GM21723 (cell line): Measurements from ENCODE around the gene ANK2.

ENCODE experiments used
- ATAC-seq: cut with Tn5 transposase; IDR thresholded peaks from one replicate; pipeline ENCODE4 v1.9.1; 2021; ENCODE audit warnings: mild to moderate bottlenecking, moderate library complexity; ENCODE audit not compliant: unreplicated experiment

The ANK2 gene

GRCh38 chr4:113049421-113050370 is at the start of gene ANK2:
ANK2 (plus strand) TSS chr4:113049653; CDS start chr4:113049729, 76 bp downstream.
- ATAC-seq = no peak

DNA sequence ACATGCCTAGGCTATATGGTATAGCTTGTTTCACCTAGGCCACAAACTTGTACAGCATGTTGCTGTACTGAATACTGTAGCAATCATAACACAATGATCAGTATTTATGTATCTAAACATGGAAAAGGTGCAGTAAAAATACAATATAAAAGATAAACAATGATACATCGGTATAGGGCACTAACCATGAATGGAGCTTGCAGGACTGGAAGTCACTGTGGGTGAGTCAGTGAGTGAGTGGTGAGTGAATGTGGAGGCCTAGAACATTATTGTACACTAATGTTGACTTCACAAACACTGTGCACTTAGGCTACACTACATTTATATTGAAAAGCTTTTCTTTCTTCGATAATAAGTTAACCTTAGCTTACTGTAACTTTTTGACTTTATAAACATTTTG is 45.6 kb upstream of the ANK2 start:
- no peak for ATAC-seq

GRCh38 chr4:113004655-113005054 is 44.8 kb upstream of the ANK2 start:
- no peak for ATAC-seq

DNA sequence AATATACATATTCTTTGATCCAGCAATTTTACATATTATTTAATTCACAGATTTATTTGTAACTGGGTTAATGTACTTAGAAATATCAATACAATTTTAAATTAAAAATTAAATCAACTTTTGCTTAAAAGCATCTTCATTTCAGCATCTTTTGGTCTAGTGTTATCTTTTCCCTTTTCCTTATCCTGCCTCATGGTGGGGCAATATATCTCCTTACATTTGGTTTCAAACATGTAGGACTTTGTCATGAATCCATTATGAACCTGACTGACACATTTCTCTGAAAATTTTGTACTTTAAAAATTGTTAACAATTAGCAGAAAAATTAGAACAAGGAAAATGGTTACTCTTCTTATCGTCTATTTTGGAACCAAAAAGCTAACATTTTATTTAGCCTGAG is 42.8 kb upstream of the ANK2 start:
- no peak for ATAC-seq

DNA sequence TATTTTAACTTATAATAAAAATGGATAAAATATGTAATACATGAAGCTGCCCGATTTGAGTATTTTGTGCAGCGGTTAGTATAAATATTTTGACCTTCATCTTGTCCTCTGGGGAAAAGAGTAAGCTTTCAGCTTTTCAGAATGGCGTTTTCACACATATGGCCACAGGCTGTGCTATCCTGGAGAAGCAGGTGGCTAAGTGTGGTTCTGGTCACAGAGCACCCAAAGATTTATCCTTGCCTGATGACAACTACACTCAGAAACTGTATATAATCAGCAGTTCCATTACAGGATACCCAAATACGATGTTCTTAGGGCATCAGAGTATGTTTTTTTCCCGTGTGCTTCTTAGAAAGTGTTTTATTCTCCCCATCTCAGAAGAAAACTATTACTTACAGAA is 42.3 kb upstream of the ANK2 start:
- no peak for ATAC-seq

DNA sequence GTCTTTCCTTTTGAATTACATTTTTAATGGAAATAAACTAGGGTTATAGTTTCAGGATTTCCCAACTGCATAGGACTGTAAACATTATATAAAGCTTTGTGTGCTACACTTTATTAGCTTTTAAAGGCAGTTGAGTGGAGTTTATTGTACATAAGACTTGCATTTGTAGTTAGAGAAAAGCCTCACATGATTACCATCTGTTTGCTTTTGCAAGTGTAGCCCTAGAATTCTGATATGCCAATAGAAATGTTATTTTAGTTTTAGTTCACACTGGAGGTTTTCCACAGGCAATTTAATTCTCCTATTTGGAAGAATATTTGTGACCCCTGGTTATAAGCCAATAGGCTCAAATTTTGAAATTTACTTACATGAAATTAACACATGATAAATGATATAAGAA is 41.3 kb upstream of the ANK2 start:
- no peak for ATAC-seq

GRCh38 chr4:113008716-113009115 is 40.7 kb upstream of the ANK2 start:
- no peak for ATAC-seq

DNA sequence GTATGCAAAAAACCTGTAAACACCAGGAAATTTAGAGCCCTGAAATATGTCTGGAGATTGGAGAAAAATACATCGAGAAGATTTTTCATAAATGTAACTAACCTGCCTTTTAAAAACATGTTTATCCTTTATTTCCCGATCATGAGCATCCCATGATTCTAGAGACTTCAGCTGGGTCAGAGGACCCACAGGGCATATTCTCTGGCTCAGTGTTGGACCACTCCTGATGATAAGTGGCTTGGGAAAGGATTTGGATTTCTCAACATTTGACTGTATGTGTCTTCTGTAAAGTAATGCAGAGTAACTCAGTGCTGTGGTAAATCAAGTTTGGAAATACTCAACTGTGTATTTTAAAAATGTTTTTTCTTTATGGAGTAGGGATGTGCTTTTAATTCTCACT is 40.0 kb upstream of the ANK2 start:
- ATAC-seq = no peak

DNA sequence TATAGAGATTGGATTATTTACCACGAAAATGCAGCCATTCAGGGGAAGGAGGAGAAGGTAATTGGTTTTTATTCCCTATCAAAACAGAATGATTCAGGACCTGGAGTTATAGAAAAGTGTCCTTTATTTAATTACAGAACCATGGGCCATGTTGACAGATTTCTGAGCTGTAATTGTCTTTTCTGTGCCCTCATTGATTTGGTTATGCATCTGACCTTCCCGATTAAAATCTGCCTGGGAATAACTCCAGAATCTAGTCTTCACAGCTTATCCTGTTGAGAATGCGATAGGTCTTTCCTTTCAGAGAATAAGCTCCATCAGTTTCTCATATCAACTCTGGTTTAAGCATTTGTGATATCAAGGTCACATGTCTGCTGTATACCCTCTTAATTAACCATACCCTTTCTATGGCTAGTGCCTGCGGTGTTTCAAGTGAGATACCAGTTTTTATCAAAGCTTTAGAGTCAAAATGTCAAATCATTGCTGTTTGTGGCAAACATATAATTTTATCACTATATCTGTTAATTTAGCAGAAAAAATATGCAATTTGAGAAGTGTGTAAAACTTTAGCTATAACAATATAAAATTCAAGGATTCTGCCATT is 37.2 kb upstream of the ANK2 start:
- ATAC-seq = no peak

- ATAC-seq = no peak
Observed at GRCh38 chr4:113012786-113013185, 36.7 kb upstream of the ANK2 start.

- no peak for ATAC-seq
Observed at GRCh38 chr4:113013751-113014150, 35.7 kb upstream of the ANK2 start.

DNA sequence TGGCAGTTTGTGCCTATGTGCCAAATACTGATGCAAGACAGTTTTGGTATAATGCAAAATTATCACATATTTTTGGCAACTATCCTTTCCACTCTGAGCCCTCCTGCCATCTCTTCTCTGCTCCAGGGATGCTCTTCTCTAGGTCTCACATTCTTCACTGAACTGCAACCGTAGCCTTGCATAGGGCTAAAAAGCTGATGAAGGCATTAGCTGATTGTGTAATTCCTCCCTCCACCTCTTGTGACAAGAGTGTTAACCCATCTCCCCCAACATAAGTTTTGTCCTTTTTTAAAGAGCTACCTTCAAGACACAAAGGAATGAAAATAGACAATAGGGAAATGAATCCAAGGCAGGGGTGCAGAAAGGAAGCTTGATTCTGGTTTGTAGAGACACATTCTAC is 33.1 kb upstream of the ANK2 start:
- no peak for ATAC-seq

DNA sequence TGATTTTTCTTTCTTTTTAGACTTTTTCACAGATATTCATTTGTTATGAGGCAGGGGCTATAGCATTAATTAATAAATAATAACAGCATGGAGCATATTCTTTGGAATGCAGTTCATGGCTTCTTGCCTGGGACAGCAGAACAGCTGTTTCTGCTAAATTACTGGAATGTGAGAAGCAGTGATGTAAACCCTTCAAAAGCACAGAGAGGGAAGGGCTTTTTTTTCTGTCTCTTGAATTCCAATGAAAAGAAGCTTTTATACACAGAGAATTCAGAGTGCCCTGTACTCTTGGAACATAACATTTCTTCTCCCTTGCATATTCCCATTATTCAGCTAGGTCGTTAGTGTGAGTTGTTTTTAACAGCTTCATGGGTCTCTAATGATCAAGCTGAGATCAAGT is 28.5 kb upstream of the ANK2 start:
- ATAC-seq = no peak

DNA sequence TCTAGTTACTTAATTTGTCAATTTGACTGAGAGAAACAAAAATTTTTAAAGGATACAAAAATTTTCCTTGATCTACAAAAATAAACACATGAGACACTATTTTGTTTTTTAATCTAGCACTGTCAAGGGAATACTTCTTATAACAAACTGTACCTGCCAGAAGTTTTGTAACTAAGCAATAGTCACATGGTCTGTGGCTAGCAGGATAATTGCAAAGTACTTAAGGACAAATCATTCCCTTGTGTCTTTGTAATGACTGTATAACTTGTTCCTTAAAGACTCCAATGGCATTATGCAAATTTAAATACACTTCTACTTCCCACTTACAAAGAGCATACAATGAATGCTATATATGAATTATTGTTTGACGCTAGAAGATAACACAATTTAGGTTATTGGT is 25.1 kb upstream of the ANK2 start:
- no peak for ATAC-seq

- no peak for ATAC-seq
Observed at GRCh38 chr4:113025416-113025815, 24.0 kb upstream of the ANK2 start.

GRCh38 chr4:113026556-113026955 is 22.9 kb upstream of the ANK2 start:
- no peak for ATAC-seq

- ATAC-seq = no peak
Observed at GRCh38 chr4:113028074-113028473, 21.4 kb upstream of the ANK2 start.

DNA sequence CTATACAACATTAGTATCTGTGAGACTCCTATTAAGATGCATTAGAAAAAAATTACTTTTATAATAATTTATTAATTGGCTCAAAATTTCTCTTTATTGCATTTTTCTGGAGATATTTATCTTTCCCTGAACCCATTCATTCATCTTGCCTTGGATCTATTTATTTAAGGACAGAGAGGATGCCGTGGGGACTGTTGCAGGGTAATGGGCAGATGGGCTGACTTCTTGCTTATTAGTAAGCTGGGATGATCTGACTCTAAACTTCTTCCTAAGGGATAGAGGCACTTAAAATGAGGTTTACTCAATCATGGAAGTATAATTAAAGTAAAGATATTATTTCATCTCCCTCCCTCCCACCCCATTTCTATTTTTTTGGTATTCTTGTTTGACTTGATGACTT is 18.2 kb upstream of the ANK2 start:
- no peak for ATAC-seq

DNA sequence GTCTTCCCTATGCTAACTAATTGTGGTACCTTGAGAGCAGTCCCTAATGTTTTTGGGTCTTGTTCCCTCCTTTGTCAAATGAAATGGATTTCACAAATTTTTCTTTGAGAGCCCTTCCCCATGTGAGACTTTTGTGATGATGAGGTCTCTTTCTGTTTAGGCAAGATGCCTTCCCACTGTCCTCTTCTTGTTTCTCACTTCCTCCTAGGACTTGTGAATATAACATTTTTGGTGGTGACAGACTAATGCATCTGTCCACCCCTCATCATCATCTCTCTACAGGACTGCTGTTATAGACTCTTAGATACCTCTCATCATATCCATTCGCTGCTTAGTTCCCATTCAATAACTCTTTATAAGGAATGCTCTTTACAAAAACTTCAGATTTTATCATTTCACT is 8.7 kb upstream of the ANK2 start:
- ATAC-seq = no peak

DNA sequence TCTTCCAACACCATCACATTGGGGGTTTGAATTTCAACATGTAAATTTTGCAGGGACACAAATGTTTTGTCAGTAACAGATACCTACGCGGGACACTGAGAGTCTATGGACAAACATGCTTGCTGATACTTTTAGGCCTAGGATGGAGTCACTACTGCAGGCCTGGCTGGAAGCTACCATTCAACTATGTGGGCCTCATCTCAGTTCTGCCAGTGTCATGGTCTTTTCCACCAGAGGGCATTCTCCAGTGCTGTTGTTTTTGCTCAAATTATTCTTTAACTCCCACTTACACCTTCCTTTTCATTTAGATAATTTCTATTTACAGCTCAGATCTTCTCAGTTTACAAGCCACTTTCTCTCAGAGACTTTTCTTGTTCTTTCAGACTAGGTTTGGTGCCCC is 7.0 kb upstream of the ANK2 start:
- ATAC-seq = no peak

DNA sequence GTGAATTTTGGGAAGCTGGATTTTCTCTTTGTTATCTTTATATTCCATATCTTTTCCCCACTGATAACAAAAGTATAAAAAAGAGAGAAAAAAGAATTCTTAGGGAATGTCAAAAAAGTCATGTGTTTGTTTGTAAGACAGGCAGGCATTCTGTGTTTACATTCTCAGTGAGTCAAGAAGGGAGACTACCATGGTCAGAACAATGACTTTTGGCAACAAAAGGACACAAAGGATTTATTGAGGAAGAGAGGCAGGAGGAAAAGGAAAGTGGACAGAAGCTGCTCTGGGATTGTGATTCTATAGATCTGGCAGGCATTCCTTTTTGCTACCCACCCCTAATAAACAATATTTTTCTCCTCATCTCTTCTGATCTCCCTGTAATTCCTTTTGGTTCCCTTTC is 5.9 kb upstream of the ANK2 start:
- ATAC-seq = no peak

GRCh38 chr4:113050371-113050755 is 910 bp downstream of the ANK2 start:
- no peak for ATAC-seq

DNA sequence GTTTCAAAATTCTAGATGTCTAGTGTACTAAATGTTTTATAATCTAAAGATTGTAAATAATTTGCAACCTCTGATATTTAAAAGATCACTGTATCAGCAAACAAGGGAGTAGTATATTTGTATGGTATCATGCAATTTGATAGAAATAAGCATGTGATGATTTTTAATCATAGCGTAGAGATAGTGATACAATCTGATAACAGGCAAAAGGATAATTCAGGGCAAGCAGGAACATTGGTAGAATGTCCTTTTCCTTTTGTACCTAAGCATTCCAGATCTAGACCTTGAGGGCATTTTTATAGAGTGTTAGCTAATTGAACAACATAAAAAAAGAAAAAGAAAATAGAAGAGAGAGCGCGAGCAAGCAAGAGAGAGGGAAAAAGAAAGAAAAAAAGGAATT is 1.4 kb downstream of the ANK2 start:
- ATAC-seq = no peak
